ENCODE results near the gene ERC2.

Gene ERC2

GRCh38 chr3:56379723-56380287, 88.5 kb downstream of the ERC2 start:
- H3K36me3 ChIP-seq (ENCODE audit: insufficient read depth, low read length), result no peaks in the 10 kb centered on the region
- H3K27ac ChIP-seq (ENCODE audit: low read depth, low read length, poor library complexity, severe bottlenecking), result no peak overlapping the region
- no peaks in the 10 kb centered on the region for H3K9me3 ChIP-seq (ENCODE audit: low read length)
- no peaks in the 10 kb centered on the region for H3F3A ChIP-seq (ENCODE audit: insufficient read depth, low read length)
- H3K27me3 ChIP-seq (ENCODE audit: insufficient read depth, low read length), result no peaks in the 10 kb centered on the region
- H2AFZ ChIP-seq (ENCODE audit: low read length), result no peak overlapping the region
- no peak overlapping the region for H3K4me3 ChIP-seq (ENCODE audit: low read depth, low read length, poor library complexity, severe bottlenecking)
- TF ChIP-seq, protein P1, sequence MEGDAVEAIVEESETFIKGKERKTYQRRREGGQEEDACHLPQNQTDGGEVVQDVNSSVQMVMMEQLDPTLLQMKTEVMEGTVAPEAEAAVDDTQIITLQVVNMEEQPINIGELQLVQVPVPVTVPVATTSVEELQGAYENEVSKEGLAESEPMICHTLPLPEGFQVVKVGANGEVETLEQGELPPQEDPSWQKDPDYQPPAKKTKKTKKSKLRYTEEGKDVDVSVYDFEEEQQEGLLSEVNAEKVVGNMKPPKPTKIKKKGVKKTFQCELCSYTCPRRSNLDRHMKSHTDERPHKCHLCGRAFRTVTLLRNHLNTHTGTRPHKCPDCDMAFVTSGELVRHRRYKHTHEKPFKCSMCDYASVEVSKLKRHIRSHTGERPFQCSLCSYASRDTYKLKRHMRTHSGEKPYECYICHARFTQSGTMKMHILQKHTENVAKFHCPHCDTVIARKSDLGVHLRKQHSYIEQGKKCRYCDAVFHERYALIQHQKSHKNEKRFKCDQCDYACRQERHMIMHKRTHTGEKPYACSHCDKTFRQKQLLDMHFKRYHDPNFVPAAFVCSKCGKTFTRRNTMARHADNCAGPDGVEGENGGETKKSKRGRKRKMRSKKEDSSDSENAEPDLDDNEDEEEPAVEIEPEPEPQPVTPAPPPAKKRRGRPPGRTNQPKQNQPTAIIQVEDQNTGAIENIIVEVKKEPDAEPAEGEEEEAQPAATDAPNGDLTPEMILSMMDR (IDR thresholded peaks at IDR 0.05; ENCODE audit: low read length), result no peak
- no peak for TF ChIP-seq EZH2 (IDR thresholded peaks at IDR 0.05; ENCODE audit: borderline replicate concordance, low read length)
- H4K20me1 ChIP-seq (ENCODE audit: insufficient read depth, low read length), result no peaks in the 10 kb centered on the region
- H3K79me2 ChIP-seq (ENCODE audit: insufficient read depth, low read length), result no peaks in the 10 kb centered on the region
- H3K4me1 ChIP-seq (ENCODE audit: insufficient read depth, low read length, severe bottlenecking), result no peaks in the 10 kb centered on the region
- no peak overlapping the region for H3K4me2 ChIP-seq (ENCODE audit: low read length)
- H3K9ac ChIP-seq (ENCODE audit: low read length), result no peak overlapping the region
- no peaks in the 10 kb centered on the region for H3K9me2 ChIP-seq (ENCODE audit: low read depth, low read length)

DNA sequence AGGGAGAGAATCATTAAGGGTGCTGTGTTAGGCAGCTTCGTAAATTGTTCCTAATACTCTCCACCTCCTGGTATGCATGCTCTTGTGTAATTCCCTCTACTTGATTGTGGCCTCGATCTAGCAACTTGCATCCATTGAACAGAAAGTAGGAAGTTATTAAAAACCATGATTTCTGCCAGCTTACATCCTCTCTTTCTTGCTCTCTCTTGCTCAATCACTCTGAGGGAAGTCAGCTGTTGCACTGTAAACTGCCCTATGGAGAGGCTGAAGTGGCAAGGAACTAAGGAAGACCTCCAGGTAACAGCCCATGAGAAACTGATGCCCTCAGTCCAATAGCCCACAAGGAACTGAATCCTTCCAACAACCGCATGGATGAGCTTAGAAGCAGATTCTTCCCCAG, 92.6 kb downstream of the ERC2 start:
- Histone ChIP-seq H3K36me3 (ENCODE audit: insufficient read depth, low read length) (no peaks in the 10 kb centered on the region), H4K20me1 (ENCODE audit: insufficient read depth, low read length) (no peaks in the 10 kb centered on the region), H3K4me1 (ENCODE audit: insufficient read depth, low read length, severe bottlenecking) (no peaks in the 10 kb centered on the region), H2AFZ (ENCODE audit: low read length) (no peak overlapping the region), H3K4me2 (ENCODE audit: low read length) (no peak overlapping the region), H3K79me2 (ENCODE audit: insufficient read depth, low read length) (no peaks in the 10 kb centered on the region), H3K9me2 (ENCODE audit: low read depth, low read length) (no peaks in the 10 kb centered on the region), H3K27ac (ENCODE audit: low read depth, low read length, poor library complexity, severe bottlenecking) (no peak overlapping the region), H3K4me3 (ENCODE audit: low read depth, low read length, poor library complexity, severe bottlenecking) (no peak overlapping the region), H3K9ac (ENCODE audit: low read length) (no peak overlapping the region), H3K9me3 (ENCODE audit: low read length) (no peaks in the 10 kb centered on the region), H3F3A (ENCODE audit: insufficient read depth, low read length) (no peaks in the 10 kb centered on the region), H3K27me3 (ENCODE audit: insufficient read depth, low read length) (no peaks in the 10 kb centered on the region)
- no peak for TF ChIP-seq EZH2 (IDR thresholded peaks at IDR 0.05; ENCODE audit: borderline replicate concordance, low read length)
- TF ChIP-seq, protein P1 (IDR thresholded peaks at IDR 0.05; ENCODE audit: low read length), result no peak

GRCh38 chr3:56373386-56373785, 94.9 kb downstream of the ERC2 start:
- Histone ChIP-seq H3K36me3 (ENCODE audit: insufficient read depth, low read length) (no peaks in the 10 kb centered on the region), H3K79me2 (ENCODE audit: insufficient read depth, low read length) (no peaks in the 10 kb centered on the region), H3K9me3 (ENCODE audit: low read length) (no peaks in the 10 kb centered on the region), H3K4me3 (ENCODE audit: low read depth, low read length, poor library complexity, severe bottlenecking) (no peak overlapping the region), H3F3A (ENCODE audit: insufficient read depth, low read length) (no peaks in the 10 kb centered on the region), H3K9ac (ENCODE audit: low read length) (no peak overlapping the region), H3K27me3 (ENCODE audit: insufficient read depth, low read length) (no peaks in the 10 kb centered on the region), H3K4me2 (ENCODE audit: low read length) (no peak overlapping the region), H3K4me1 (ENCODE audit: insufficient read depth, low read length, severe bottlenecking) (no peaks in the 10 kb centered on the region), H2AFZ (ENCODE audit: low read length) (no peak overlapping the region), H3K9me2 (ENCODE audit: low read depth, low read length) (no peaks in the 10 kb centered on the region), H4K20me1 (ENCODE audit: insufficient read depth, low read length) (no peaks in the 10 kb centered on the region), H3K27ac (ENCODE audit: low read depth, low read length, poor library complexity, severe bottlenecking) (no peak overlapping the region)
- TF ChIP-seq, protein P1 (IDR thresholded peaks at IDR 0.05; ENCODE audit: low read length), result no peak
- TF ChIP-seq EZH2 (IDR thresholded peaks at IDR 0.05; ENCODE audit: borderline replicate concordance, low read length), result no peak
